Type B pancreatic cell (in vitro differentiated cells): ENCODE measurements around the gene LRRC63. TPM values are rescaled to one million over a fixed set of nuclear protein-coding genes. Genes with fewer than 3 reads are reported as not detected.

Experiments used
- DNase-seq: peaks from one replicate; pipeline ENCODE4 v3.0.0; 2021; ENCODE audit warnings: mixed read lengths; ENCODE audit not compliant: unreplicated experiment; ENCODE audit errors: extremely low spot score
- H3K27ac Mint-ChIP-seq: 2 replicates; pipeline ENCODE4 v1.8.0; 2021; ENCODE audit warnings: mild to moderate bottlenecking, mixed read lengths
- H3K27me3 Mint-ChIP-seq: 2 replicates; pipeline ENCODE4 v1.8.0; 2021; ENCODE audit warnings: mixed read lengths
- H3K36me3 Mint-ChIP-seq: 2 replicates; pipeline ENCODE4 v1.8.0; 2021; ENCODE audit warnings: mixed read lengths
- H3K4me1 Mint-ChIP-seq: one replicate; pipeline ENCODE4 v1.8.0; 2021; ENCODE audit warnings: mixed read lengths; ENCODE audit not compliant: unreplicated experiment
- H3K4me3 Mint-ChIP-seq: 2 replicates; pipeline ENCODE4 v1.8.0; 2021; ENCODE audit warnings: mild to moderate bottlenecking, mixed read lengths
- H3K9me3 Mint-ChIP-seq: 2 replicates; pipeline ENCODE4 v1.8.0; 2021; ENCODE audit warnings: mixed read lengths
- CTCF ChIP-seq: fragments of 200-600 bp; sonication (generic); conservative IDR thresholded peaks from 2 replicates; pipeline ENCODE4 v1.5.0; 2021; ENCODE audit warnings: antibody characterized with exemption, mild to moderate bottlenecking
- total RNA-seq: library from RNA; stranded (reverse); gene quantifications from 2 replicates; pipeline ENCODE4 v1.2.1, GENCODE V29; 2021; ENCODE audit warnings: low replicate concordance

Gene LRRC63
- total RNA-seq, 1 donor from 2014 or later, result 0.24 TPM

GRCh38 chr13:46289260-46289955, 77.7 kb downstream of the LRRC63 start:
- no peaks in the 10 kb centered on the region for H3K27me3 Mint-ChIP-seq
- H3K4me1 Mint-ChIP-seq, result peaks cover 6% of the 10 kb centered on the region
- no peaks in the 10 kb centered on the region for H3K9me3 Mint-ChIP-seq
- H3K36me3 Mint-ChIP-seq, result no peaks in the 10 kb centered on the region
- H3K4me3 Mint-ChIP-seq, result no peak overlapping the region
- TF ChIP-seq CTCF, result peak; percentile 10
- no peak overlapping the region for H3K27ac Mint-ChIP-seq
- DNase-seq, result no peak

GRCh38 chr13:46290434-46290833, 78.7 kb downstream of the LRRC63 start:
- H3K9me3 Mint-ChIP-seq, result no peaks in the 10 kb centered on the region
- no peaks in the 10 kb centered on the region for H3K27me3 Mint-ChIP-seq
- no peak for DNase-seq
- no peak overlapping the region for H3K4me3 Mint-ChIP-seq
- no peak overlapping the region for H3K27ac Mint-ChIP-seq
- peaks cover 6% of the 10 kb centered on the region for H3K4me1 Mint-ChIP-seq
- TF ChIP-seq CTCF, result no peak
- no peaks in the 10 kb centered on the region for H3K36me3 Mint-ChIP-seq

GRCh38 chr13:46293436-46293835, 81.7 kb downstream of the LRRC63 start:
- no peak for TF ChIP-seq CTCF
- Mint-ChIP-seq H3K9me3 (no peaks in the 10 kb centered on the region), H3K4me3 (no peak overlapping the region), H3K27ac (no peak overlapping the region), H3K36me3 (no peaks in the 10 kb centered on the region), H3K4me1 (peaks cover 10% of the 10 kb centered on the region), H3K27me3 (no peaks in the 10 kb centered on the region)
- DNase-seq, result no peak

- no peaks in the 10 kb centered on the region for H3K27me3 Mint-ChIP-seq
- DNase-seq, result no peak
- no peaks in the 10 kb centered on the region for H3K9me3 Mint-ChIP-seq
- no peaks in the 10 kb centered on the region for H3K36me3 Mint-ChIP-seq
- no peak overlapping the region for H3K27ac Mint-ChIP-seq
- no peak for TF ChIP-seq CTCF
- peaks cover 4% of the 10 kb centered on the region for H3K4me1 Mint-ChIP-seq
- no peak overlapping the region for H3K4me3 Mint-ChIP-seq
Measured at GRCh38 chr13:46295491-46296114, 83.9 kb downstream of the LRRC63 start.

- Mint-ChIP-seq H3K4me3 (no peak overlapping the region), H3K36me3 (no peaks in the 10 kb centered on the region), H3K4me1 (peaks cover 4% of the 10 kb centered on the region), H3K27ac (no peak overlapping the region), H3K9me3 (no peaks in the 10 kb centered on the region), H3K27me3 (no peaks in the 10 kb centered on the region)
- DNase-seq, result no peak
- TF ChIP-seq CTCF, result no peak
Measured at GRCh38 chr13:46296115-46296822, 84.5 kb downstream of the LRRC63 start.
